GM10847 (cell line): ENCODE results near the gene LMCD1.

Source experiments
- POLR2A ChIP-seq: IDR thresholded peaks from 2 replicates; pipeline ENCODE4 v1.6.1; 2011; ENCODE audit not compliant: insufficient read length; ENCODE audit errors: extremely low read depth

The LMCD1 gene

DNA sequence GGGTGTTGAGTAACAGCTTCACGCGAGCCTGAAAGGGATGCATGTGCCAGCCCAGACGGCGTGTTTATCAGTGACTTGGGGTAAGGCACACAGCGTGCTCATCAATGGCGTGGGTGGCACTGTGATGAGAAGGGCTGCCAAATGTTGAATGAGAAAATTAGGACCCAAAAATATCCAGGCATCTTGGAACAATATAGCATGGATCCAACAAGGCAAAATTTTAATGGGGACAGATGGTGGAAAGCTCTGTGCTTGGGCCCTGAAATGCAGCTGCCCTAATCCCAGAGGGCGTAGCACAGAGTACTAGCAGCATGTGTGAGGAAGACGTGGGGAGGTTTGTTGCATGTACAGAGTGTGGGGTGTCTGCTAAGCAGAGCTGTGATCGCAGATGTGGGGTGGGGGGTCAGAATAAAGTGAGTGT, 94.1 kb downstream of the LMCD1 start:
- TF ChIP-seq POLR2A: no peak

GRCh38 chr3:8596321-8597218, 94.9 kb downstream of the LMCD1 start:
- TF ChIP-seq POLR2A: no peak

DNA sequence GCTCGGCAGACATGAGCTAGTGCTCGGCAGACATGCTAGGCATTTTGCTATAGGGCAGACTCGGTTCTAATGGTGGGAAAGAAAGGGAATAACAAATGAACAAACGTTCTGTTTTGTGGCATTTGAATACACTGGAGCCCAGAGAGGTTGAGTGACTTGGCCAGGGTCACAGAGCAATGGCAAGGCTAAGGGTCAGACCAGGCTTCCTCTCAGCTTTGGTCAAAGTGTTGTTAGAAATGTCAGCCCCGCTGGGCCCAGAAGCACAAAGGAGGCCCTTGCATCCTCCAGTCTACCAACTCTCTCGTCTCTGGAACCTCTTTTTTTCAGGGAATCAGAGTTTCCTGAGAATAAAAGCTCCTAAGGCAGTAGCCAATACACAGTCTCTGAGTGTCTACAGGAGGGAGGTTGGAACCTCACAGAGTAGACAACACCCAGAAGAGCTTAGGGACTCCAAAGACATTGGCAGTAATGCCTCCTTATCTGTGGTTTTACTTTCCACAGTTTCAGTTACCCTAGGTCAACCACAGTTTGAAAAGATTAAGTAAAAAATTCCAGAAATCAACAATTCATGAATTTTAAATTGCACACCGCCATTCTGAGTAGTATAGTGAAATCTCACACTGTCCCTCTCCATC, 95.7 kb downstream of the LMCD1 start:
- no peak for TF ChIP-seq POLR2A

GRCh38 chr3:8599146-8599545, 97.5 kb downstream of the LMCD1 start:
- TF ChIP-seq POLR2A: no peak

DNA sequence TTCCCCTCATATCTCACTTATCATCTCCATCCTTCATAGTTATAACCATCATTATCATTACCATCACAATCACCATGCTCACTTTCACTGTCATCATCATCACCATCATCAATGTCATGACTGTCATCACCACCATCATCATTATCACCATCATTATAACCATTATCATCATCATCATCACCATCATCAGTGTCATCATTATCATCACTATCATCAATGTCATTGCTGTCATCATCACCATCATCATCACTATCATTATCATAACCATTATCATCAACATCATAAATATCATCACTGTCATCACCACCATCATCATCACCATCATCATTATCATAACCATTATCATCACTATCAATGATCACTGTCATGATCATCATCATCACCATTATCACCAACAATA, 98.8 kb downstream of the LMCD1 start:
- no peak for TF ChIP-seq POLR2A

GRCh38 chr3:8603115-8603710, 101.6 kb downstream of the LMCD1 start:
- no peak for TF ChIP-seq POLR2A

DNA sequence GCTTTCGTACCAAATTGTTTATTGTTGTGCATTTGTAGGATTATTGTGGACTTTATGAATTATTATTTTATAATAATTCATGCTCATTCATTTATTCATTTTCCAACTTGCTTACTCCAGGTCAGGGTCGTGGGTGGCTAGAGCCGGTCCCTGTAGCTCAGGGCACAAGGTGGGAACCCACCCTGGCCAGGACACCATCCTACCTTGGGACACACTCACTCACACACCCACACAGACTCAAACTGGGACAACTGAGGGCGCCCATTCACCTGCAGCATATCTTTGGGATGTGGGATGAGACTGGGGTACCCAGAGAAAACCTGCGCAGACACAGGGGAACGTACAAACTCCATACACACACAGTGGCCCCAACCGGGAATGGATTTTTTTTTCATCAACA, 102.4 kb downstream of the LMCD1 start:
- no peak for TF ChIP-seq POLR2A

- no peak for TF ChIP-seq POLR2A
Observed at GRCh38 chr3:8604988-8605387, 103.4 kb downstream of the LMCD1 start.

DNA sequence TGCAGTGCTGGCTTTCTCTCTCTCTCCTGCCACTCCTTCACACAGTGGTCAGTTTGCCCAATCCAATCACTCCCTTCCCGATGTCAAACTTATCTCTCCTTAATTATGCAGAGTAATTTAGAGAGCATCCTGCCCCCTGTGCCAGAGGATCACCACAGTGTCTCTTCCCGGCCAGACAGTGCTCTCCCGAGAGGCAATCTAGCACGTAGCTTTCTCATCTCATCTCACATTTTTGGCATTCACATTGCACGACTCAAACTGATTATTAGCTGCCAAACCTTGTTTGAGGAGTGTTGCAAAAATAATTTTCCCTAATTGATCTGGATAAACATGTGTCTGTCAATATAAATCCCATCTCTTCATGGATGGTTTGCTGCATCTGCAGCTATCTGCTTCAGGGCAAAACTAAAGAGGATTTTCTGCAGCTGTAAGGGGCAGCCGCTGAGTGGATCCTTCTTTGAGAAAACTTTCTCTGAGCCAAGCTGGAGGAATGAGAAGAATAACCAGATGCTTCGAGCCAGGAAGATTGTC, 105.1 kb downstream of the LMCD1 start:
- TF ChIP-seq POLR2A: no peak

- TF ChIP-seq POLR2A: no peak
Observed at GRCh38 chr3:8607234-8608040, 105.8 kb downstream of the LMCD1 start.

DNA sequence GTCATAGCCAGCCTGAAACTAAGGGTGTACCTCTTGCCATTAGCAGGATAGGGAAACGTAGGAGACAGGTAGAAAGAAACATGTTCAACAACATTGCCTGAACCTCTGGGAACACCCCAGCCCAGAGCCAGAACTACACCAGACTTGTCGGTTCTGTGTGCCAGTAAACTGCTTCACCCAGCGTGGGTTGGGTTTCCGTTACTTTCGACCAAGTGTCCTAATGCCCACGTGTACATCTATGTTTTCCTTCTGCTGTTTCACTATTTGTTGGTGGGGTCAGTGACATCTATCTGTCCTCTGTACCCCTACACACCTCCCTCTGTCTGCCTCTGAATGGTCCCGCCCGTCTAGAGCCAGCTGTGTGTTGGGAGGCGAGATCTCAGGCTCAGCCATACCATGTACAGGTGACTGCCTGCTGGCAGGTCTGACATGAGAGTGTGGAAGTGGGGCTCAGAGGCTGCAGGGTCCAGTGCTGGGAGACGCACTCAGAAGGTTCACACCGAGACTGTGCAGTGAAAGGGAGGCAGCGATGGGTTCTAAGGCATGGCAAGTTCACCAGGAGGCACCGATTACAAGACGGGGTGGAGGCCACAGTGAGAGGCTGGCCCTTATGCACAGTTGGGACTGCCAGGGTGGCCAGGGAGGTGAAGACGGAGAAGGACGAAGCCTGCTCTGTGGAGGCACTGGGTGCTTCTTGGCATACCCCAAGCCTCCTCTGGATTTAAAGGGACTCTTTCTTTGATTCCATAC, 106.6 kb downstream of the LMCD1 start:
- TF ChIP-seq POLR2A: no peak

GRCh38 chr3:8608791-8609467, 107.3 kb downstream of the LMCD1 start:
- no peak for TF ChIP-seq POLR2A

DNA sequence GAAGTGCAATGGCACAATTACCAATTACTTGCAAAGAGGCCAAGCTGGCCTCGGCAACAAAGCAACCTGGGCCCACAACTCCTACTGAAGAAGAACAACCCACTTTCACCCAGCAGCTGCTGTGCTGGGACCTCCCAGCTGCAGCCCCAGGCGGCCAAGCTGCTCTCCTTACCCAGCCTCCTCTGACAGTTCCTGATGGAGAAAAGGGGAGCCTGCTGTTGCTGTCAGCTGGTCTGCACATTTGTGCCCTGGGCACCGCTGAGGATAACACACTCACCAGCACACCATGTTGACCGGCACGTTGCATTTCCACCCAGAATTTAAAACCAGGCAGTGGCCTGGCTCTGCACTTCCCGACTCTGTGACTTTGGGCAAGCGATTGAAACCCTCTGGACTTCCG, 109.3 kb downstream of the LMCD1 start:
- TF ChIP-seq POLR2A: no peak

GRCh38 chr3:8617921-8618320, 116.3 kb downstream of the LMCD1 start:
- TF ChIP-seq POLR2A: no peak
